GM12865 (cell line): ENCODE data around the gene OR10AG1.

Experiments used
- DNase-seq: peaks from one replicate; pipeline ENCODE4 v3.0.0; 2010; ENCODE audit warnings: low read depth
- H3K4me3 ChIP-seq: 2 replicates; pipeline ENCODE4 v1.5.1; 2011; ENCODE audit warnings: mild to moderate bottlenecking, low read depth, low read length, control low read depth
- CTCF ChIP-seq: IDR thresholded peaks from 2 replicates; pipeline ENCODE4 v1.5.1; 2011; ENCODE audit warnings: low read length, control low read depth, low read depth, inconsistent platforms; ENCODE audit not compliant: insufficient read depth; ENCODE audit errors: missing control alignments

Gene OR10AG1

DNA sequence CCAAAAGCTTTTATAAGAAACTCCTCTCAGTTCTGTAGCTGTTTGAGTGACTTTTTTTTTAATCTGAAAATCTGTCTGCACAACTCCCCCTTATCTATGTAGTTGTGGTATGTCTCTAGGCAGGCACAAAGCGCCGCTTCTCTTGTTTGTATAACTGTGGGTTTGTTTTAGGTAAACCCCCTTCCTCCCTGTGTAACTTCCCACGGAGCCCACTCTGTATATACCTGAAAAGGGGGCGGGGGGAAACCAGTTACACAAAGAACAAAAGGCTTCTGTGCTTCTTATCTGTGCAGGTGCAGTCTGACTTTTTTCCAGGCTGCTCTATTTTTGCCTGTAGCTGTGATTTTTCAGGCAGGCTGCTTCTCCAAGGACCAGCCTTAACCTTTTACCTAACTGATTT lies 13.2 kb downstream of the OR10AG1 start:
- DNase-seq, result no peak
- TF ChIP-seq CTCF, result no peak
- no peak overlapping the region for H3K4me3 ChIP-seq

DNA sequence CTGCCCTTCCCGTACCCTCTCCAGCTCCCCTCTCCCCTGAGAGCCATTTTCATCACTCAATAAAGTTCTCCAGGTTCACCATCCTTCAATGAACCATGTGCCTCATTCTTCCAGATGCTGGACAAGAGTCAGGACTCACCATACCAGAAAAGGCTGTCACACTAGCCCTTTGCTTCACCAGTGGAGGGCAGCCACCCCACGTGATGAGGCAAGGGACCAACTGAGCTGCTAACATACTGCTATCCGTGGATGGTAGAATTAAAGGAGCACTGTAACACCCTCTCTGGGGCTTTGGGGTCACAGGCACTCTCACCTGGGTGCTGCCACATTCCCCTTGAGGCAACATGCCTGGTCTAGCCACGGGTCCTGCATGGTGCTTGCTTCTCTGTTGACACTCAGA lies 20.4 kb downstream of the OR10AG1 start:
- TF ChIP-seq CTCF, result no peak
- no peak for DNase-seq
- H3K4me3 ChIP-seq, result no peak overlapping the region

GRCh38 chr11:55942785-55943392 lies 26.9 kb downstream of the OR10AG1 start:
- peak; percentile 53 for DNase-seq
- H3K4me3 ChIP-seq, result no peak overlapping the region
- TF ChIP-seq CTCF, result peak; percentile 37

- no peak for TF ChIP-seq CTCF
- DNase-seq, result no peak
- H3K4me3 ChIP-seq, result no peak within 1 kb of the TSS
Observed at GRCh38 chr11:55936300-55936699, 33.4 kb downstream of the OR10AG1 start, which contains the start of gene OR5I1. Gene OR5I1 (minus strand): TSS chr11:55936400. CDS start chr11:55936400, 0 bp downstream.

DNA sequence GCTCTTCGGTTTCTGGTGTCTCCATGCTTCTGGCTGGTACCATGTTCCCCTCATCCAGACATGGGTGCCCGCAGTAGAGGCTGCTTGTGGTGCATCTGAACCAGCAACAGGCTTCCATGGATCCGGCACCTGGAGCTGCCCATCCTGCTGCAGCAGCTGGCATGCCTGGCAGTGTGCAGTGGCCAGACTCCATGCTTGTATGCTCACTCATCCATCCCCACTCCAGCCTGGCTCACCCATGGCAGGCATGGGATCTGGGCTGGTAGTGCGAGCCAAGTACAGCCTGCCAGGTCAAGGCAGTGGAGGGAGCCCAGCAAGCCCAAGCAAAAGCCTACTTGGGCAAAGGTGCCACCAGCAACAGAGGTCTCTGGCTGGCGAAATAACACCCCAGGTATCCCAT lies 49.2 kb downstream of the OR10AG1 start:
- no peak overlapping the region for H3K4me3 ChIP-seq
- no peak for DNase-seq
- TF ChIP-seq CTCF, result no peak
